GM19193 (cell line): ENCODE data around the gene ZNRF1.

Experiments
- POLR2A ChIP-seq: IDR thresholded peaks from 4 replicates; pipeline ENCODE4 v1.6.1; 2011; ENCODE audit not compliant: insufficient read depth, insufficient read length; ENCODE audit errors: extremely low read depth

The ZNRF1 gene

DNA sequence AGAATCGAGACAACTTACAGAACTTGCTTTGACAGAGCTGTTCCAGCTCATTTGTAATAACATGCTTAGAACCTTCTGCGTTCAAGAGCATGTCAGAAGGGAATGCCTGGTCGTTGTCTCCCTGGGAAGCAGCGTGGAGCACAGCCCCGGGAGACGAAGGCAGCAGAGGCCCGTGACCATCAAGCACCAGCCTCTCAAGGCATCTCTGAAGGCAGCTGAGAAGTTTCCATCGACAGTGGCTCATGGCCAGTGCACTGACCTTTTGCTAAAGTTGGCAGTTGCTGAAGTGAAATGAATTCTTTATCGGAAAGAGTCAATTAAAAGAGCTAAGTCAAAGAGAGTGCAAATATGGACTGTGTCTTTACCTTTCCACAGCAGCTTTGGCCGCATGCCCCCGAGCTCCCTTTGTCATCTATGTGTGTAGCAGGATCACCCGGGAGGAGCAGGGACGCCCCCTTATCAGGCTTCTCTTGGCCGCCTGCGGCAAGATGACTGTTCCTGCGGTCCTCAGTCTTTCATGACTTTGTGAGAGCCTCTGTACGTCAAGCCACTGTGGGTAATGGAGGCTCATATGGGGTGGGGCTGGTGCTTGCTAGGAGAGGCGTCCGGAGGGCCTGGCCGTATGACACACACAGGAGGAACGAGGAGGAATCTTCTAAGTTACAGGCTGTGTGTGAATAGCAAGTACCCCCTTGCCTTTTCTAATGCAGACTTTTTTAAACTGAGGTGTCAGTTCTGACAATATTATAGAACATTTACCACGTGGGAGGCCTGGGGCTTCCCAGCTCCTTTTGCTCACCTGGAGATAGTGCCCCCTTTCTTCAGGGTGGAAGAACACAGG lies 63.5 kb downstream of the ZNRF1 start:
- no peak for TF ChIP-seq POLR2A

DNA sequence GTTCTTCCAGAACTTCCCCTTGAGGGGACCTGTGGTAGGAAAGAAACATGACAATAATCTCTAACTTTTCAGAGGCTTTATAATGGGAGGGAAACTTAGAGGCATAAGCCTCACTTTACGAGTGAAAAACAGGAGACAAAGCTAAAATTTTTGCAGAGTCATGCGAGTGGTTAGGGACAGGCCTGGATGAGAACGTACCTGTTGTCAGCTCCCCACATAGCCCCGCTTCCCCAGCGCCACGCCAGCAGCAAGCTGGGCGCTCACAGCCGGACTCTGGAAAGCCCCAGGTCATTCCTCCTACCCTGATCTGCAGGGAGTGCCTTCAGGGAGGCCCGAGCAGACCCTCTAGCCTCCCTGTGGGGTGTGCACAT lies 64.1 kb downstream of the ZNRF1 start:
- TF ChIP-seq POLR2A: no peak

DNA sequence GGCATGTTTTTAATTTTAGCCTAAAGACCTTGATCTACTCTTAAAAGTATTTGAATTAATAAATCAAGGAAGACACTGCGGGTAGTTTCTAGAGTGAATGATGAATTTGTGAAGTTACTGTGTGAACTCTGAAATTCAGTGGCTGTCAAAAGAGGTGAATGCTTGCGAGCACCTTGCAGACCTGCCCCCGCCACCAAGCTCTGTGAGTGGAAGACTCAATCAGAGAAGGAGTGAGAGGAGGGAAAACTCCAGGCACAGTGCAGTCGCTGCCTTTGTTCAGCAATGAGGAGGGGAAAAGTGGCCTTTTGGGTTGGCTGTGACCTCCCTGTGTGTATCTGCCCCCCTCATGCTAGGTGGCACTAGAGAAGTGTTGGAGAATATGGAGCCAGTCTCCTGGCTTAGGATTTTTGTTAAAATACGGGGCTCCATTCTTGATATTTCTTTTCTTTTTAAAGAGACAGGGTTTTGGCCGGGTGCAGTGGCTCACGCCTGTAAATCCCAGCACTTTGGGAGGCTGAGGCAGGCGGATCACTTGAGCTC lies 64.8 kb downstream of the ZNRF1 start:
- no peak for TF ChIP-seq POLR2A

DNA sequence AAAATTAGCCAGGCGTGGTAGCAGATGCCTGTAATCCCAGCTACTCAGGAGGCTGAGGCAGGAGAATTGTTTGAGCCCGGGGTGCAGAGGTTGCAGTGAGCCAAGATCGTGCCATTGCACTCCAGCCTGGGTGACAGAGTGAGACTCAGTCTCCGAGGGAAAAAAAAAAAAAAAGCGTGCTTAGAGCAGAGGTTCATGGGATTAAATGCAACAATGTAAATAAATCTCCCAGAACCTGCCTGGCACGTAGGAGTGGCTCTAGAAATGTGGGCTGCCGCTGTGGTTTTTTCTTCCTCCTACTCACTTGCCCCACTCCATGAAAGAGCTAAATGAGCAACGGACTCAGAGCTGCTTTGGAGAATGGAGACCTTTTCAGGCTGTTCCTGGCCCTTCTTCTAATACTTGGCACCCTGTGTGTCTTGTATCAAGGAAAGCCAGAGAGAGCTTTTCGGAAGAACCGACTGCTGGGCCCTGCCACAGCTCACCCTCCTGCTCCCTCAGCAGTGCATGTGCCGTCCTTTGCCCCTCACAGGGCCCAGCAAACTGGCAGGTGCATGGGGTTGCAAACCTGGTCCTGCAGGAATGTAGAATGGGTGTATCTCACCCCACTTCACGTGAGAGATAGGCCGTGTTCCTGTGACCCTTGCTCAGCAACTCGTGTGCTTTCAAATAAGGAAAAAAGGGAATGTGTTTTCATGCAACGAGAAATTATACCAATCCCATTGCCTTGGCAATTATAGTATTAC lies 65.8 kb downstream of the ZNRF1 start:
- TF ChIP-seq POLR2A: no peak

DNA sequence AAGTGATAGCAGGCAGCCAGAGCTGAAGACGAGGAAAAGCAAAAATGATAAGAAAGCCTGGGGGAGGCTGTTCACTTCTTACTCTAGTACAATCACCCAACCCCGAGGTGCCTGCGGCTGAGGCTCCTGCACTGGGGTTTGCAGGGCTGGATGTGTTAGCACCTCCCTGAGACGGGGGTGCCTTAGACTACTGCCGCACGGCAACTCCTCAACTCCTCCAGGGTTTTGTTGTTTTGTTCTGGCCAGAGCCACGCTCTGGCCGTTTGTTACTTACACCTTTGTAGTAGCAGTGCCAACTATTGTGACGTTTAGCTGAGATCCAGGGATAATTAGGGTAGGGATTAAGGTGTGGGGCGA lies 66.3 kb downstream of the ZNRF1 start:
- TF ChIP-seq POLR2A: no peak

DNA sequence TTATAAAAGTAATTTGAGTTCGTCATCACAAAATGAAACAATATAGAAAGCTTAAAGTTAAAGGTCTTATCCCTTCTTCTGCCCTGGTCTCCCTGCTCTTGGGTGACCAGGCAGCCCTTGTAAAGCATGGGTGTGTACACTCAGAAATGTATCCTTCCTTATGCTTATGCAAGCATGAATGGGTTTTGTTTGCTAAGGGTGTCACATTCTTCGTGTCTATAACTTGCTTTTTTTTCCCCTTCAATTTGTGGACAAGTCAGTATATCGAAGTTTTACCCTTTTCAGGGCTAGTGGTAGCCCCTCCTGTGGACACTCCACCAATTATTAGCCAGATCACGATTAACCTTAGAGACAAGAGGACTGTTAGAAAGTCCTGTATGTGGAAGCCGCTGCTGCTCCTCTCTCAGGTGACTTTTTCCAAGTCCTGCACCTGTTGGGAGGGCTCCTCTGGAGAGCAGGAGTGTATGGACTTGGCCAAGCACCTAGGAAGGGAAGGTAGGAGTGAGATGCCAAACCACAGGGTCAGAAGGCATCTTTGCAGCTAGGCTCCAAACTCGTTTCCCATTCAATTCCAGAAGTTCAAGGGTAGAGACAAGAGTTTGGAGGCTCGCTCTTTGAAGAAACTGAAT lies 66.8 kb downstream of the ZNRF1 start:
- TF ChIP-seq POLR2A: no peak

DNA sequence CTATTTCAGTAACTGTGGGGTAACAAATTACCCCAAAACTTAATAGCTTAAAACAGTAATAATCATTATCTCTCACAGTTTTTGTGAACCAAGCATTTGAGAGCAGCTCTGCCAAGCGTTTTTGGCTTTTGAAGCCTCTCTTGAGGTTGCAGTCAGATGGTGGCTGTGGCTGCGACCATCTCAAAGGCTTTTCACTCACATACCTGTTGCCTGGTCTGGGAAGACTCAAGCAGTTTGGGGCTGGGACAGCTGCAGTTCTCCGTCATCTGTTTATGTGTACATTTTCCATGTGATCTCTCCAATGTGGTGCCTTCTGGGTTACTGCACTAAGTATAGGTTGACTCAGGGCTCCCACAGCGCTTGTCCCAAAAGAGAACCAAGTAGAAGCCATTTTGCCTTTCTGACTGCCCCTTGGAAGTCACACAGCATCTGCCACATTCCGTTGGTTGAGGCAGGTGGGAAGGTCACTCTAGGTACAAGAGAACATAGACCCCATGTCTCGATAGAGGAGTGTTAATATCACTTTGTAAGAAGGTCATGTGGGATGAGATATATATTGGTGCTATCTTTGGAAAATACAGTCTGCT lies 68.1 kb downstream of the ZNRF1 start:
- TF ChIP-seq POLR2A: no peak

DNA sequence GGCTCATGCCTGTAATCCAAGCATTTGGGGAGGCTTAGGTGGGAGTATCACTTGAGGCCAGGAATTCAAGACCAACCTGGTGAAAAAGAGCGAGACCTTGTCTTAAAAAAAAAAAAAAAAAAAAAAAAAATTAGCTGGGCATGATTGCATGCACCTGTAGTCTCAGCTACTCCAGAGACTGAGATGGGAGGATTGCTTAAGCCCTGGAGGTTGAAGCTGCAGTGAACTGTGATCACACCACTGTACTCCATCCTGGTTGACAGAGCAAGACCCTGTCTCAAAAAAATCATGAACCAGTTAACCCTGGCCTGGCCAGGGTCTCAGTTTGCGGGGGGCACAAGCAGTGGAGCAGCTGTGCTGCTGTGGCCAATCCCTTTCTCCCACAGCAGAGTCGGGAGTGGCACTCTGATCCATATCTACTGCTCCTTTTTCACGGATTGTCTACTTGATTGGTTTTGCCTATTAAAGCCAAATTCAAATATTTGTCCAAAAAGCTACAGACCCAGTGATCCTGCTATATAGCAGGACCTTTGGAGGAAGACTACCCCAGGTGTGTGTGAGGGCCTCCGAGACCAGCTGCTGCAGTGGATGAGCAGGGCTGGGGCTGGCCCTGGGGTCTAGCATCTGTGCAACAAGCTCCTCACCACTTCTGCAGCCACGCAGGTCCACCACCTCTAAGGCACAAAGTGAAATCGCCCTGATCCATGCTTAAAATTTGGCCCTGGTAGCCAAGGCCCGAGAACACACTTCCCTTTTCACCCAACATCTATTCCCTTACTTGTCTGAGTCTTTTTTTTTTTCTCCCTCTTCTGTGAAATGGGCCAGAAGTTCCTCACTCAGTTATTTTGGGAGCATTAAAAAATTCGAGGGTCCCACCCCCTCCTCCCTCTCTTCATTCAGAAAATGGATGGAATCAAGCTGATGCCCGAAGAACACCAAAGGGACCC lies 69.5 kb downstream of the ZNRF1 start:
- no peak for TF ChIP-seq POLR2A

DNA sequence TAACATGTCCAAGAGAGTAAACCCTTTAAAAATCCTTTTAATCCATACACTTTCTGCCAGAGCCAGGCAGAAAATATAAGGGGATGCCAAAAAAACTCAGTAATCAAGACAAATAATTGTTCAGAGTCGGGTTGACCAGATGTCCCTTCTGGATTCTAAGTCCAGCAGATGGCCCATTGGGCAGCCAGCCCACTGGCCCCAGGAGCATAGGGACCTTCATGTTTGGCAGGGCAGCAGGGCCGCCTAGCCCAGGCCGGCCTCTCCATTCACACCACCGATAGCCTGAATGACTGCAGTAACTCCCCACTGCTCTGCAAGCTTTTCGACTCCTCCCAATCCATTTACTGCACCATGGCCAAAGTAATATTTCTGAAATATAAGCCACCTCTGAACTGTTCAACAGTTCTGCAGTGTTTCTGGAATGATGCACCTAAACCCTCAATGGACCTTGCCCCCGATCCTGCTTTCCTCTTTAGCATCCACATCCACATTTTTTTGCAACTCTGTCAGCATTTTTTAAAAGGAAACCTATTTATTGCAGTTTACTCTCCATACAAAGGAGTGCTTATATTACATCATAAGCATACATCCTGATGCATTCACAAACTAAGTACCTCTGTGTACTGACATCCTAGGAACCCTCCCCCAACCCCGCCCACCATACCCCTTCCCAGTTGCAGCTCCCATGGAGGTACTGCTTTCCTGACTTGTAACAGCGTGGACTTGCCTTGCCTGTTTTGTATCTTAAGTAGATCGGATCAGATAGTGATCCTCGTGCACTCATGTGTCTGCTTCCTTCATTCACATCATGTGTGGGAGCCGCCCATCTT lies 71.4 kb downstream of the ZNRF1 start:
- TF ChIP-seq POLR2A: no peak

DNA sequence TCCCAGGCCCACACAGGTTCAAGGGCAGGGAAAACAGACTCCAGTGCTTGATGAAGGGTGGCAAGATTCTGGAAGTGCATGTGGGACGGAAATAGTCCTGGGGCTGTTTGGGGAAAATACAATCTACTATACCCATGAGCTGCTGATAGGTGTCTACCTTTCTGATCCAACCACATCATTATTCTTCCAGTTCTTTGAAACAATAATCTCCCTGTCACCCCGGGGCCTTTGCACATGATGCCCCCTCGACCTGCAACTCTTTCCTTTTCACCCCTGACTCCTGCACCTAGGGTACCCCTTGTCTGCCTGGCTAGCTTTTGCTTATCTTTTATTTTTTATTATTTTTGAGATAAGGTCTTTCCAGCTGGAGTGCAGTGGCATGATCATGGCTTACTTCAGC lies 72.8 kb downstream of the ZNRF1 start:
- TF ChIP-seq POLR2A: no peak

DNA sequence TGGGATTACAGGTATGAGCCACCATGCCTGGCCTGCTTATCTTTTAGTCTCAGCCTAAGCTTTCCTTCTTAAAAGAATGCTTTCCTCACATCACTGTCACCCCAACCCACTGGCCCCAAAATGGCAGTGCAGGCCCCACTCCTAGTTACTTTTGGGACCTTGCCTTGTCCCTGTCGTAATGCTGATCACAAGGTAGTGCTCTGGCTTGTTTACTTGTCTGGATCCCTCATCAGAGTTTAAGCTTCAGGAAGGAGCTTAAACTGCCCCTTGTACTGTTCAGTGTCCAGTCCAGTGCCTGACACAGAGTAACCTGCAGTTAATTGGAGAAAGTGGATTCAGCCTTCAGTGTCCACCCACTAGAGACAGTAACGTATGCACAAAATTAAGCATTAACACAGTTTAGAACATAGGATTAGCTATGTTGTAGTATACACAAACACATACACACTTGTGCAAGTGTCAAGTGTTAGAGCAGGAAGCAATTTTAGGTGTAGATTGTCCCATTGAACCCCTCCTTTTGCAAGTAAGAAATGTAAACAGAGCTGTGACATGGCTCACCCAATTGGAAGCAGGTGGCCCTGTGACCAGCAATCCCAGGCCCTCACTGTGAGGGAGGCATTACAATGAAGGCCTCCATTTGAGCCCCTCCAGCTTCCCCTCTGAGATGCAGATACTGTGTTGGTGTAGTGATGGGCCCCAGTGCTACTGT lies 73.6 kb downstream of the ZNRF1 start:
- no peak for TF ChIP-seq POLR2A

DNA sequence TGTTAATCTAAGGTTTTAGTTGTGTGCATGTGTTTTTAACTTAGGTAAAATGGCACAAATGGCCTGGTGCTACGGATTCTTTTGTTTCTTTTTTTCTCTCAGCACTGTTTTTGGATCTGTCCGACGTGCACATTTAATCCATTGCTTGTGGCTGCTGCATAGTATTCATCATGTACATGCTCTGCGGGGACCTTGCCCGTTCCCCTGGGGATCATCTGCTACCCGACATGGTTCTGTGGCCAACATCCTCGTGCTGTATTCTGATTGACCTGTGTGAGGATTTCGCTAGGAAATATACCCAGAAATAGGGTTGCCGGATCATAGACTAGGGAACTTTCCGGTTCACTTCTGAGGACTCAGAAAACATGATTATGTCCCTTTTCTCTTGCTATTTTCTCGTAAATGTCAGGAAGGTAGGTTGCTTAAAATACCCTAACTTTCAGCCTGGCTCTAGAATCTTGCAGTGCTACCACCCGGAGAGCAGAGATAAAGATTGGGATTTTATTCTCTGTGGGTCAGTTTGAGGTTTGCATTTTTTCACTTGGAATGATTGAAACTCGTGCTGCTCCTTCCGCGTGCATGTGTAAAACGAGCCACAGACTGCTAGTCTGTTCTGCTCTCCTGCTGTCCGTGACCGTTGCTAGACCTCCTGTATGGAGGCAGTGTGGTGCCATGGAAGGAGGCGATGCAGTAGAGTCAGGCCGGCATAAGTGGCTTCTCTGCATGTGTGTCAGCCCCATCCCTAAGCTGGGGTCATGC lies 74.9 kb downstream of the ZNRF1 start:
- no peak for TF ChIP-seq POLR2A
